GM21367 (cell line): ENCODE results near the gene INPPL1.

ENCODE experiments used
- ATAC-seq: cut with Tn5 transposase; IDR thresholded peaks from one replicate; pipeline ENCODE4 v1.9.1; 2021; ENCODE audit not compliant: unreplicated experiment

INPPL1 gene

GRCh38 chr11:72280726-72281315 is 56.3 kb downstream of the INPPL1 start:
- ATAC-seq = no peak

GRCh38 chr11:72283947-72284346 is 59.4 kb downstream of the INPPL1 start:
- ATAC-seq = no peak

- no peak for ATAC-seq
These were observed 62.7 kb downstream of the INPPL1 start for GRCh38 chr11:72287293-72287692.
